GM08714 (cell line): ENCODE results near the gene SPPL2A.
A peak's percentile ranks its signal among the peaks of the same experiment; 100 is the strongest.

Experiments
- H3K4me3 ChIP-seq: fragments of 200-500 bp; sonication (Bioruptor generic); 2 replicates; pipeline ENCODE4 v1.5.1; 2014; ENCODE audit warnings: mild to moderate bottlenecking, low read length, inconsistent platforms
- ZNF274 ChIP-seq: IDR thresholded peaks from 2 replicates; pipeline ENCODE4 v1.6.1; 2012; ENCODE audit warnings: mild to moderate bottlenecking, low read depth, low read length

The SPPL2A gene

DNA sequence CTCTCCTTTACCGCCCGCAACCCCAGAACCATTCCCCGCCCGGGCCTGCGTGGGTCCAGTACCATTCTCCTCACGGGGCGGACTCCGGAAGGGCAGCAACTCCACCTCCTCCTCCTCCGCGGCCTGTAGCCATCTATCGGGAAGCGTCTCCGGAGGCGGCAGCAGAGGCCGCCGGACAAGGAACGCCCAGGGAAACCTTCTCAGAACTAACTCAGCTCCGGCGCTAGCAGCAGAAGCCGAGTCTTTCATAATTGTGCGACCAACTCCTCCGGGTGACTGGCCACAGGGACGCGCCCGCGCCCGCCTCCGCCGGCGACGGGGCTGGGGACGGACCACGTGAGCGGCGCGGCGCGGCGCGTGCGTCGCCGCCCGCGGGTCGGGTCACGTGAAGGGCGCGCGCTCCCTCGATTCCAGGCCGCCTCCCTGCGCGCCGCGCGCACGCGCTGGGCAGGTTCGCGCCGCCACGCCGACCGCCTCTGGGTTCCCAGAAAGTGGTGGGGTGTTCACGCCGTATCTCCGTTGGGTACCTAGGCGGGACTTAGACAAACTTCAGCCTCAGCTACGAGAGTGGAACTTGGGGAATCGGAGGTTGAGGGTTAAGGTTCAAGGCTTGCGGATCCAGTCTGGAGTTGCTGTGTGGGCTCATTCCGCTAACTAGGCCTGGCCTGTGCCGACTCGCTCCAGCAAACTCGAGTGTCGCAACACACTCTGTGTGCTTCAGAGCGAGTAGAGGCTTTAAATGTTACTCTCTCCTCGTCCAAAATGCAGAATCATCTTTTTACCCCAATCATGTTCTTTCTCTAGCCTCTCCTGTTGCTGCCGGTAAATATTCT, 78.8 kb downstream of the SPPL2A start, which contains the start of gene TRPM7:
TSS of gene TRPM7 (minus strand) at position 329 of the 833 bp plus-strand sequence. CDS start at position 65, 264 bp downstream.
- H3K4me3 ChIP-seq, result peak within 1 kb of the TSS; percentile 83

DNA sequence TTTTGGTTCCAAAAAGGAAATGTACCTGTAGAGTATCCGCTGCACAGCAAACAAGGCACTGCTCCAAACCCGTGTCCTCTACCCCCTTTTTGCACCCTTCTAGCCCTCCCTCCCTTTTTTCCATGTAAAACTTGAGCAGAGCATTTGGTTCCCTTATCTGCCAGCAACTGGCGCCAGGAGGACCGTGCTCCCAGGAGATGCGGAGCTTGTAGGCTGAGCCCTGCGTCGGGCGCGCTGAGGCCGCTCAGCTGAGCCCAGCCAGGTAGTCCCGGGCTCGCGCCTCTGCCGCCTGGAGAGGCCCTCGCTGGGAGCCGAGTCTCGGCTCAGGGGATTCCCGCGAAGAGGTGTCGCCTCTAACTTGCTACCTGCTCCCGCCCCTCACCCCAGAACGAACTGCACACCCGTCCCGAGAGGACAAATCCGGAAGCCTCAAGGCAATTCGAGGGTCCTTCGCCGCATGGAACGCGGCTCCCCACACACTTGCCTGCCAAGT, 79.5 kb downstream of the SPPL2A start:
- H3K4me3 ChIP-seq, result peak overlapping the region; percentile 83
- TF ChIP-seq ZNF274, result no peak

More for the DNA sequence above, 78.8 kb downstream of the SPPL2A start, which contains the start of gene TRPM7:
- no peak for TF ChIP-seq ZNF274

GRCh38 chr15:50685191-50685975, 80.1 kb downstream of the SPPL2A start:
- TF ChIP-seq ZNF274, result no peak
- H3K4me3 ChIP-seq, result peak overlapping the region; percentile 83

DNA sequence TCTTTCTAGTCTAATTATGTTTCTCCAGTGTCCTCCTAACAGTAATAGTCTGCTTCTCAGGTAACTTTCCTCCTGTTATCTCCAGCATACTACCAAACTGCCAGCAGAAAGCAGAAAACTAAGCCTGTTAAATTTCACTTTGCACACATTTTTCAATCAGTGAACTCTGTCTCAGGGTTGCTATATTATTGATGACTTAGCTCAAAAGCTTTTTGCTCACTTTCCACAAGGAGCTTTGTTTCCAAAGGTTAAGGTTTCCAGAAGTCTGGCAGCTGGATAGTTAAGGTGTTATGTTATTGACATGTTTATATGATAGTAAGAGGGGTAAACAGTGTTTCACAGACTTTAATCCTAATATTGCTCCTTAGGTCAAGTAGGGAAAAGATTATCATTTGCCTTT, 84.0 kb downstream of the SPPL2A start:
- H3K4me3 ChIP-seq, result no peak overlapping the region
- TF ChIP-seq ZNF274, result no peak

GRCh38 chr15:50676799-50677483, 88.6 kb downstream of the SPPL2A start:
- TF ChIP-seq ZNF274, result no peak
- no peak overlapping the region for H3K4me3 ChIP-seq

- no peak for TF ChIP-seq ZNF274
- no peak overlapping the region for H3K4me3 ChIP-seq
Observed at GRCh38 chr15:50675535-50676144, 89.9 kb downstream of the SPPL2A start.

DNA sequence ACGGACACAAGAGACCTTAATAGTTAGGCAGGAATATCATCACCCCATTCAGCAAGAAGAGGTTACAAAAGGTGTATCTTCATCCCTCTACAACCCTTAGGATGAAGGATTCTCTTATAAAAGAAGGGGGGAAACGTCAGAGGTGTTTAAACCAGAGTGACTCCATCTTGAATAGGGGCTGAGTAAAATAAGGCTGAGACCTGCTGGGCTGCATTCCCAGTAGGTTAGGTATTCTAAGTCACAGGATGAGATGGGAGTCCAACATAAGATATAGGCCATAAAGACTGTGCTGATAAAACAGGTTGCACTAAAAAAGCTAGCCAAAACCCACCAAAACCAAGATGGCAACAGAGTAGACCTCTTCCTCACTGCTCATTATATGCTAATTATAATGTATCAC, 95.4 kb downstream of the SPPL2A start:
- no peak overlapping the region for H3K4me3 ChIP-seq
- TF ChIP-seq ZNF274, result no peak

GRCh38 chr15:50669611-50670010, 95.9 kb downstream of the SPPL2A start:
- H3K4me3 ChIP-seq, result no peak overlapping the region
- no peak for TF ChIP-seq ZNF274

- no peak for TF ChIP-seq ZNF274
- no peak overlapping the region for H3K4me3 ChIP-seq
Observed at GRCh38 chr15:50665938-50666337, 99.6 kb downstream of the SPPL2A start.

DNA sequence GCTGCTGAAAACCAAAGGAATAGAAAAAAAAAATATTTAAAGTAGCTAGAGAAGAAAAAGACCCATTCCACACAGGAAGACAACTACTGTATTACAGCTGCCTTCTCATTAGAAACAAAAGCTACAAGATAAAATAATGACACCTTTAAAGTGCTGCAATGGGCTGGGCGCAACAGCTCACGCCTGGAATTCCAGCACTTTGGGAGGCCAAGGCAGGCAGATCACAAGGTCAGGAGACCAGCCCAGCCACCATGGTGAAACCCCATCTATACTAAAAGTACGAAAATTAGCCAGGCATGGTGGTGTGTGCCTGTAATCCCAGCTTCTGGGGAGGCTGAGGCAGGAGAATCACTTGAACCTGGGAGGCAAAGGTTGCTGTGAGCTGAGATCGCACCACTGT, 110.0 kb downstream of the SPPL2A start:
- TF ChIP-seq ZNF274, result no peak
- H3K4me3 ChIP-seq, result no peak overlapping the region

DNA sequence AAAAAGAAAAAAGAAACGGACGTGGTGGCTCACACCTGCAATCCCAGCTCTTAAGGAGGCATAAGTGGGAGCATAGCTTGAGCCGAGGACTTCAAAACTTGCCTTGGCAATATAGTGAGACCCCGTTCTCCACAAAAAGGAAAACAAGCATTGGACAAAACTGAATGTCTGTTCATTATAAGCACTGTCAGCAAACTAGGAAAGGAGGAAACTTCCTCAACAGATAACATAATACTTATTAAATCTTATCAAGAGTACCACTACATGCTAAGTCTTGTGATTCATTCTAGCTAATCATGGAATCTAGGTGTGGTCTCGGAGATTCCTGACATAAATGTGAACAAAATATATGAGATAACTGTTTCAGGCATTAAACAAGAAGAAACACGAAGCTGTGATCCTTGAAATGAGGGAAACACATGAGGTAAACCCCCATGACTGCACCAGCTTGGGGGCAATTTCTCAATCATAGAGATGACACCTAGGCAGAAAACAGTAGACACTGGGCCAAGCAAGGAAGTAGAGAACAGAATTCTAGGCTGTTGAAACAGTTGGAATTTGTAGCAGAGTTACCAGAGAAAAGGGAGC, 112.3 kb downstream of the SPPL2A start:
- H3K4me3 ChIP-seq, result no peak overlapping the region

DNA sequence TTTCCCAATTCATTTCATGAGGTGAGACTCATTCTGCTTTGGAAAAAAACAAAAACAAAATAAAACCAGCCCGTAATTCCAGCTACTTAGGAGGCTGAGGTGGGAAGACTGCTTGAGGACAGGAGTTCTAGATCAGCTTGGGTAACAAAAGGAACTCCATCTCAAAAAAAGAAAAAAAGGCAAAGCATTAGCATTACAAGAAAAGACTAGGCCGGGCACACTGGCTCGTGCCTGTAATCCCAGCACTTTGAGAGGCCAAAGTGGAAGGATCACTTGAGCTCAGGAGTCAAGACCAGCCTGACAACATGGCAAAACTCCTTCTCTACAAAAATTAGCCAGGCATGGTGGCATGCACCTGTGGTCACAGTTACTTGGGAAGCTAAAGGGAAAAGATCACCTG, 112.8 kb downstream of the SPPL2A start:
- no peak overlapping the region for H3K4me3 ChIP-seq
- TF ChIP-seq ZNF274, result no peak

More for the DNA sequence above, 112.3 kb downstream of the SPPL2A start:
- no peak for TF ChIP-seq ZNF274
